Stimulated activated CD8-positive, alpha-beta memory T cell treated with anti-CD3 and anti-CD28 coated beads, Interleukin-15, amount 100 ng/mL, for 48 hours (primary cell): ENCODE results near the gene POM121L2.

Experiments
- DNase-seq, 2 donors: peaks; one replicate each; pipeline ENCODE4 v3.0.0-alpha.2; 2020; ENCODE audit warnings: low read depth in 2 of 2

The POM121L2 gene

GRCh38 chr6:27312146-27312949 is at the start of gene POM121L2:
TSS of gene POM121L2 (minus strand) at chr6:27312273. CDS start at chr6:27312170, 103 bp downstream.
- DNase-seq: peak in 1 of 2 donors; percentile 34

DNA sequence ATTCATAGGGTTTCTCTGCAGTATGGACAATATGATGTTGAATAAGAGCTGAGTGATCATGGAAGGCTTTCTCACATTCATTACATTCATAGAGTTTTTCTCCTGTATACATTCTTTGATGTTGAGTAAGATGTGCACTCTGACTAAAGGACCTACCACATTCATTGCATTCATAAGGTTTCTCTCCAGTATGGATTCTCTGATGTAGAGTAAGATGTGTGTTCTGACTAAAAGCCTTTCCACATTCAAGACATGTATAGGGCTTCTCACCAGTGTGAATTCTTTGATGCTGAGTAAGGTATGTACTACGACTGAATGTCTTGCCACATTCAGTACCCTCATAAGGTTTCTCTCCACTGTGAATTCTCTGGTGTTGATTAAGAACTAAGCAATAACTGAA is 47.2 kb upstream of the POM121L2 start:
- no peak for DNase-seq

DNA sequence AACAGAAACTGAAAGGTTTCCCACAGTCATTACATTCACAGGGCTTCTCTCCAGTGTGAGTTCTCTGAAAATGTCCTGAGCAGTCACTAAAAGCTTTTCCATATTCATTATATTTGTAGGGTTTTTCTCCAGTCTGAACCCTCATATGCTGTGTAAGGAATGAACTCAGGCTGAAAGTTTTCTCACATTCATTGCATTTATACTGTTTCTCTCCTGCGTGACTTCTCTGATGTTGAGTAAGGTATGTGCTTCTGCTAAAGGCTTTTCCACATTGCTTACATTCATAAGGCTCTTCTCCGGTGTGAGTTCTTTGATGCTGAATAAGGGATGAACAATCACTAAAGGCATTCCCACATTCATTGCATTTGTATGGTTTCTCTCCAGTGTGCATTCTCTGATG is 46.7 kb upstream of the POM121L2 start:
- DNase-seq: no peak

DNA sequence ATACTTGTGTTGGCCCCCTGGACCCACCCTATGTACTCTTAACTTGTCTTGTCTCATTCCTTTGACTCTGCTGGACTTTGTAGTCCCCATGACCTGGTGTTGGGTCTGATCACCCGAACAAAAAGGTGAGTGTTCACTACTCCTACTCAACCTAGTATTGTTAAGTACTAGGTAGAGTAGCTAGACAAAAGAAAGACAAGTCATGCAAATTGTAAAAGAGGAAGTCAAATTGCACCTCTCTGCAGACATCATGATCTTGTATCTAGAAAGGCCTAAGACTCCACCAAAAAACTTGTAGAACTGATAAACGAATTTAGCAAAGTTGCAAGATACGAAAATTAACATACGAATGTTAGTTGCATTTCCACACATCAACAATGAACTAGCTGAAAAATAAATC is 40.8 kb upstream of the POM121L2 start:
- no peak for DNase-seq

GRCh38 chr6:27334141-27334540 is 22.1 kb upstream of the POM121L2 start:
- DNase-seq: no peak

DNA sequence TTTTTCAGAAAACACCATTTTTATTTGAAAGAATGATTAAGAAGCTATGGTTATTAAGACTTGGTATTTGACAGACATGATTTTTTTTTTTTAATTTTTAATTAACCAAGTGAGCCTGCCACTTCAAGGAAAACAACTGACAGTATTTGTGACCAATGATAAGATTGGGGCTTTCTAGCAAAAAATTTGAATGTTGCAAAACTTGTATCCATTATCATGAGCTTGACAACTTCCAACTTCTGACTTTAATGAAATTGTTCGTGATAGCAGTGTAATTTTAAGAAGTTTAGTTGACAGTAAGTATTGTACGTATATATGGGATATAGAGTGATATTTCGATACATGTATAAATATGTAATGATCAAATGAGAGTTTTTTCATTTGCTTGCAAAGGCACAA is 21.6 kb upstream of the POM121L2 start:
- no peak for DNase-seq

DNA sequence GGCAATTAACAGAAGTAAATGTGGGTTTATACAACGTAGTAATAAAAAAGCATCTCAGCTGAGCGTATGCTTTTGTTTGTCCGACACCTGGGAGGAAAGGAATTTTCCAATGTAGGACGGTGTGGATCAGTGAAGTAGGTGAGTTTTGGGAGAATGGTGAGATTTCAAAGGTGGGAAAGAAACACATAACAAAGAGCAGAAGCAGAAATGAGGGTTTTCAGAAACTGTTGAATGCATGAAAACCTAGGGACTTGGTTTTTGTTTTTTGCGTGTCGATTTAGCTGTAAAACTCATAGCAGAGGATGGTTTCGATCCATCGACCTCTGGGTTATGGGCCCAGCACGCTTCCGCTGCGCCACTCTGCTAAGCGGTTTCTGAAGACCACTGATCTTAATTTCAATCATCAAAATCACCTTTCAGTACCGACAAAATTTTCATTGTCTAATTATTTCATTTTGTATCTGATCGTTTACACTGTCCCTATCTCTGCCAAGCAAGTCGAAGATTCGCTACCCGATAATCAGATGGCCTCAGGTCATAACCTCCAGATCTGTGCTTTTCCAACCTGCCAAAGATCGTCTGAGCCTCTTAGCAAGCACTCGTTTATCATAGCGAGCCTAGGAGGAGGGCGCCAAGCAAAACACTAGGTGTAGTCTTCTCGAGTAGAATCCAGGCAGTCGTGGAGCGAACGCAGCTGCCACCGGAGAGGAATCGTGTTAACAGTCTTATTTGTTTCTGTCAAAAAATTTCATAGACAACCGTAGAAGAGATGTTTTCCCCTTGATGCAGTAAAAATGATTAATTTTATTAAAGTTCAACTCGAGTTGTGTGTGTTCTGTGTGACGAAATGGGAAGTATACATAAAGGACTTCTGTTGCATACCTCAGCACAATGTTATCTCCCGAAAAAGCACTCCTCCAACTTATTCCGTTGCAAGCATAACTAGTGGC is 20.9 kb upstream of the POM121L2 start:
- peak; percentile 3 to 20 for DNase-seq

GRCh38 chr6:27327023-27327738 is 15.1 kb upstream of the POM121L2 start:
- no peak for DNase-seq

GRCh38 chr6:27321901-27322300 is 9.8 kb upstream of the POM121L2 start:
- DNase-seq: no peak

- DNase-seq: no peak
Measured at GRCh38 chr6:27321370-27321769, 9.3 kb upstream of the POM121L2 start.

GRCh38 chr6:27318973-27319372 is 6.9 kb upstream of the POM121L2 start:
- no peak for DNase-seq

DNA sequence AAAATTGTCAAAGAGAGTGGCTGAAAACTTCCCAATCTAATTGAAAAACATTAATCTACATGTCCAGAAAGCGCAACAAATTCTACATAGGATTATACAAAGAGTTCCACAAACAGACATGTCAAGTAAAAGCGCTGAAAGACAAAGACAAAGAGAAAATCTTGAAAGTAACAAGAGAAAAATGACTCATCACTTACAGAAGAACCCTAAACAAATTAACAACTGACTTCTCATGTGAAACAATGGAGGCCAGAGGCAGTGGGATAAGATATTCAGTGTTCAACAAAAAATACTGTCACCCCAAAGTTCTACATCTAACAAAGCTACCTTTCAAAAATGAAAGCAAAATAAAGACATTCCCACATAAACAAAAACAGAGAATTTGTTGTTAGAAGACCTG is 2.0 kb upstream of the POM121L2 start:
- DNase-seq: no peak

DNA sequence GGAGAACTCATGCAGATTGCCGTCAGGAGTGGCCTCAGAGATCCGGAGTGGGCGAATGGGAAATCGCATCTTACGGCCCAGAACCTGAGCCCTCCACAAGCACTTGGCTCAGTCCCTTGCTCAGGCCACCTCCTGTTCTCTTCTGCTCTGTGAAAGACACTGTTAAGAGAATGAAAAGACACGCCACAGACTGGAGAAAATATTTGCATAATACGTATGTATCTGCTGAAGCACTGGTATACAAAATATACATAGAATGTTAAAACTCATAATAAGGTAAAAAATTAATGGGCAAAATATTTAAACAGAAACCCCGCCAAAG is 838 bp upstream of the POM121L2 start:
- no peak for DNase-seq

GRCh38 chr6:27311806-27312145 is 297 bp downstream of the POM121L2 start:
- no peak for DNase-seq

DNA sequence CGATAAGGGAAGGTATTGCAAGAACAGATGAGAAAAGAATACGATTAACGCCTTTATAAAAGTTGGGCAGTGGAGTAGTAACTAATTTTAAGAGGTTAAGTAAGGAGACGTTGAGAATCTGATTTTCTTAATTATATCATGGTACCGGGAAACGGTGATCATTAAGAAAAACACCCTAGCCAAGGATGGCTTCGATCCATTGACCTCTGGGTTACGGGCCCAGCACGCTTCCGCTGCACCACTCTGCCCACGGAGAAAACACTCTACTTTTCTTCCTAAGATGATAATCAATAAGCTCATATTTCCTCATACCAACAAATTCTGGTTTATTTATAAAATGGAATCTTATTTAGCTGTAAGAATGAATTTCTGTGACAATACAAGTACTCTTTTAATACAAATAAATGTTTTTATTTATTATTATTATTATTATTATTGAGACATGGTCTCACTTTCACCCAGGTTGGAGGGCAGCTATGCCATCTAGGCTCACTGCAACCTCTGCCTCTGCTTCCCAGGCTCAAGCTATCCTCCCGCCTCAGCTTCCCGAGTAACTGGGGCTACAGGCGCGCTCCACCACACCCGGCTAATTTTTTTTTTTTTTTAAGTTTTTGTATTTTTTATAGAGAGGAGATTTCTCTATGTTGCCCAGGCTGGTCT is 8.3 kb downstream of the POM121L2 start:
- no peak for DNase-seq

- peak in 1 of 2 donors; percentile 25 for DNase-seq
Measured at GRCh38 chr6:27297857-27298730, 14.0 kb downstream of the POM121L2 start.

GRCh38 chr6:27297484-27297856 is 14.6 kb downstream of the POM121L2 start:
- DNase-seq: no peak

GRCh38 chr6:27296106-27296783 is 15.8 kb downstream of the POM121L2 start:
- no peak for DNase-seq

- no peak for DNase-seq
Measured at GRCh38 chr6:27295301-27296079, 16.6 kb downstream of the POM121L2 start.
